ENCODE measurements around the gene PRIM1.

Gene PRIM1

DNA sequence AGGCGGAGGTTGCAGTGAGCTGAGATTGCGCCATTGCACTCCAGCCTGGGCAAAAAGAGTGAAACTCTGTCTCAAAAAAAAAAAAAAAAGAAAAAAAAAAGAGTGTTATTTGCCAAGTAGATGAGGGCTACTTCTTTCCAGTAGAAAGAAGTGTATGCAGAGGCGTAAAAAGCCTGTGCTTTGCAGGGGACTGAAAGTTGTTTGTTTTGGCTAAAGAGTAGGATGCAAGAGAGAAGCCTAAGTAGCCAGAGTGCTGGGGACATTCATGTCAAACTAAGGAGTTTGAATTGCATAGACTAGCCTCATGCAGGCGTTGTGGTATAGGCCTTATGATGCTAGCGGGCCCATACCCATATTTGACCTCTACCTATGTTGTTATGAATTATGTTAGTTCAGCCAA, 20.5 kb upstream of the PRIM1 start:
- DNase-seq (ENCODE audit: low read depth) = no peak
- no peak overlapping the region for H3K4me3 ChIP-seq (ENCODE audit: low read length)
- TF ChIP-seq, protein P1, sequence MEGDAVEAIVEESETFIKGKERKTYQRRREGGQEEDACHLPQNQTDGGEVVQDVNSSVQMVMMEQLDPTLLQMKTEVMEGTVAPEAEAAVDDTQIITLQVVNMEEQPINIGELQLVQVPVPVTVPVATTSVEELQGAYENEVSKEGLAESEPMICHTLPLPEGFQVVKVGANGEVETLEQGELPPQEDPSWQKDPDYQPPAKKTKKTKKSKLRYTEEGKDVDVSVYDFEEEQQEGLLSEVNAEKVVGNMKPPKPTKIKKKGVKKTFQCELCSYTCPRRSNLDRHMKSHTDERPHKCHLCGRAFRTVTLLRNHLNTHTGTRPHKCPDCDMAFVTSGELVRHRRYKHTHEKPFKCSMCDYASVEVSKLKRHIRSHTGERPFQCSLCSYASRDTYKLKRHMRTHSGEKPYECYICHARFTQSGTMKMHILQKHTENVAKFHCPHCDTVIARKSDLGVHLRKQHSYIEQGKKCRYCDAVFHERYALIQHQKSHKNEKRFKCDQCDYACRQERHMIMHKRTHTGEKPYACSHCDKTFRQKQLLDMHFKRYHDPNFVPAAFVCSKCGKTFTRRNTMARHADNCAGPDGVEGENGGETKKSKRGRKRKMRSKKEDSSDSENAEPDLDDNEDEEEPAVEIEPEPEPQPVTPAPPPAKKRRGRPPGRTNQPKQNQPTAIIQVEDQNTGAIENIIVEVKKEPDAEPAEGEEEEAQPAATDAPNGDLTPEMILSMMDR (IDR thresholded peaks at IDR 0.05; ENCODE audit: insufficient read depth, low read depth, low read length, missing control alignments) = no peak

DNA sequence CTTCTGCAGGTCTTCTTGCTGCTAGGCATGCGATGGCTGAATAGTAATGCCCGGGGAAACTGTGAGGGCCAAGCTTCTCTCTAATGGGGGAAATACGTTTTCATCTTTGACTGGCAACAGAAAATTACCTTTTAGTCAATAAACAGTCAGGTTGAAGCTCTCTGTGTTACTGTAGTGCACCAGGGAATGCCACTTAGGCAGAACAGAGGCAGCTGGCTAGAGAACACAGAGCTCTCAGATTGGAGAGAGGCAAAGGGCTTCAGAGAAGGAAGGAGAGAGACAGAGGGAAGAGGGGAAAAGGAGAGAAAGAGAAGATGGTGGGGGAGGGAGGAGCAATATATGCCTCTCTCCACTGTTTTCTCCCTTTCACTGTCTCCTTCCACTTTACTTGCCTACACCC, 17.7 kb upstream of the PRIM1 start:
- H3K4me3 ChIP-seq (ENCODE audit: low read length) = no peak overlapping the region
- DNase-seq (ENCODE audit: low read depth) = no peak
- TF ChIP-seq, protein P1 (IDR thresholded peaks at IDR 0.05; ENCODE audit: insufficient read depth, low read depth, low read length, missing control alignments) = no peak

DNA sequence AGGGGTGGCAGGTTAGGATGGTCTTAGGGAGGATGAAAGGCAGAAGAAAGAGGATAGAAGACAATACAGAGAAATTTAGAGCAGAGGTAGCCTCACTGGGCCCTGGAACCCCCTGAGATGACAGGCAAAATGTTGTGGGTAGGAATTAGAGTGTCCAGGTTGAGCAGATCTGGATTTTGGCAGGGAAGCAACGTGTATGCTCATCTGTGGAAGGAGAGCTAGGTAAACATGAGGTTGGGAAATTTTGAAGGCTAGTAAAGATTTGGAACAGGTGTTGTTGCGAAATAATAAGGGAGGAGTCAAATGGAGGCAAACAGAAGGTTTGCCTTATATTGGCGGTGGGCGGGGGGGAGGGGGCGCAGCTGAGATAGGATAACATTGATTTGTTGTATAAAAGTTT, 16.3 kb upstream of the PRIM1 start:
- H3K4me3 ChIP-seq (ENCODE audit: low read length) = no peak overlapping the region
- TF ChIP-seq, protein P1 (IDR thresholded peaks at IDR 0.05; ENCODE audit: insufficient read depth, low read depth, low read length, missing control alignments) = no peak
- DNase-seq (ENCODE audit: low read depth) = no peak

DNA sequence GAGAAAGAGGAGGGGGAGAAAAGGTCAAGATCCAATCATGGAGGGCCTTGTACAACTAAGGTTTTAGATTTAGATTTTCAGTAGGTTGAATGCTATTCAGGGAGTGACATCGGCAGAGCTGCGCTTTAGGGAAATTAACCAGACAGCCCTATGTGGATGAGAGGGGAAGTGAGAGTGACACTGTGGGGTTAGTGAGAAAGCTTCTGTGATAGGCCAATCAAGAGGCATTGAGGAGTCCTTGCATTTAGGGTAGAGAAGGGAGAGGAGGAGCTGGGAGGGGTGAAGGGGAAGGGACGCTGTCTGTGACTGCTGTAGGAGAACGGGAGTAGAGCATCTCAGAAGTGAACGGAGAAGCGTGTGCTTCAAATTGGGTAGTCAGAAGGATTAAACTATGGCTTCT, 14.4 kb upstream of the PRIM1 start:
- no peak for DNase-seq (ENCODE audit: low read depth)
- H3K4me3 ChIP-seq (ENCODE audit: low read length) = no peak overlapping the region
- TF ChIP-seq, protein P1 (IDR thresholded peaks at IDR 0.05; ENCODE audit: insufficient read depth, low read depth, low read length, missing control alignments) = no peak

DNA sequence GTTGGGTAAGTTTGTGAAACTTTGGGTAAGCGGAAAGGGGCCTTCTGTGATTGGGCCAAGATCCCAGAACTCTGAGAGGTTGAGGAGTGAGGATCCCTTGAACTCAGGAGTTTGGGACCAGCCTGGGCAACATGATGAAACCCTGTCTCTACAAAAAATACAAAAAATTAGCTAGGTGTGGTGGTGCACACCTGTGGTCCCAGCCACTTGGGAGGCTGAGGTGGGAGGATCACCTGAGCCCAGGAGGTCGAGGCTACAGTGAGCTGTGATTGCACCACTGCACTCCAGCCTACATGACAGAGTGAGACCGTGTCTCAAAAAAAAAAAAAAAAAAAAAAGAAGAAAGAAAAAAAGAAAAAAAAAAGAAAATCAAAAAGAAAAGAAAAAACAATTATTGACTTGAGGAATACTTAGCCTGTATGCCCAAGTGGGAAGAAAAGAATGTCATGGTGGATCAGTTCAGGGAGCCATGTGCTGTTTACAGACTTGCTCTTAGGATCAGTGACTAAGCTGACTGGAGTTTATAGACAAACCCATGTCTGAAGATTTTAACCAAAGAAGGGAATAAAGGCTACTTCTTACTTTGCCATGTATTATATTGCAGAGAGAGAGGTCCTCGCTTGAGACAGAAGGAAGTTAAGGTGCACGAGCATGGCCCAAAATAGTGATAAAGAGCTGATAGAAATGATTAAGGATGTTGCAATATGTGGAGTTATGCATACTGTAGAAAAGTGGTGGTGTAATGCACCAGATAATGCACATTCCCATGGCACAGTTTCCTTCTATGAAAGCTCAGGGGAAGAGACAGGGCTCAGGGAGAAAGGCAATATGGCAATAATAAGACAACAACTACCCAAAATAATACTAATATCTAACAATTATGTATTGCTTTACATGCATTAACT, 11.9 kb upstream of the PRIM1 start:
- TF ChIP-seq, protein P1 (IDR thresholded peaks at IDR 0.05; ENCODE audit: insufficient read depth, low read depth, low read length, missing control alignments) = no peak
- peak; percentile 11 for DNase-seq (ENCODE audit: low read depth)
- H3K4me3 ChIP-seq (ENCODE audit: low read length) = no peak overlapping the region

DNA sequence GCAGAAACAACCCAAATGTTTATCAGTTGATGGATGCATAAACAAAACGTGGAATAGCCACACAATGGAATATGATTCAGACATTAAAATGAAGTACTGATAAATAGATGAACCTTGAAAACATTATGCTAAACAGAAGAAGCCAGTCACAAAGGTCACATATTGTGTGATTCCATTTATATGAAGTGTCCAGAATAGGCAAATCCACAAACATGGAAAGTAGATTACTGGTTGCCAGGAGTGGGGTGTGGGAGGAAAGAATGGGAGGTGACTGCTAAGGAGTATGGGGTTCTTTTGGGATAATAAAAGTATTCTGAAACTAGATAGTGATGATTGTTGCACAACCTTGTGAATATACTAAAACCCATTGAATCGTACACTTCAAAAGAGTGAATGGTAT, 9.7 kb upstream of the PRIM1 start:
- DNase-seq (ENCODE audit: low read depth) = no peak
- TF ChIP-seq, protein P1 (IDR thresholded peaks at IDR 0.05; ENCODE audit: insufficient read depth, low read depth, low read length, missing control alignments) = no peak
- H3K4me3 ChIP-seq (ENCODE audit: low read length) = no peak overlapping the region

DNA sequence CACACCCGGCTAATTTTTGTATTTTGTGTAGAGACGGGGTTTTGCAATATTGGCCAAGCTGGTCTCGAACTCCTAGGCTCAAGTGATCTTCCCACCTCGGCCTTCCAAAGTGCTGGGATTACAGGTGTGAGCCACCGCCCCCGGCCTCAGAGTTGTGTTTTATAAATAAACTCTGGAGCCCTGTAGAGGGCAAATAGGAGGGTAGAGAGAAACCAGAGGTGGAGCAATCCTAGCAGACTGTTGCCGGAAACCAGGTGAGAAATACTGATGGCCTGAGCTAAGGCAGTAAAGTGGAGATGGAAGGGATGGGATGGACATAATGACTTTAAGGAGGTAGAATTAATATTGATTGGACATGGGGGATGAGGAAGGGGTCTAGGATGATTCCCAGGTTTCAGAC, 8.3 kb upstream of the PRIM1 start:
- no peak overlapping the region for H3K4me3 ChIP-seq (ENCODE audit: low read length)
- TF ChIP-seq, protein P1 (IDR thresholded peaks at IDR 0.05; ENCODE audit: insufficient read depth, low read depth, low read length, missing control alignments) = no peak
- no peak for DNase-seq (ENCODE audit: low read depth)
